Fibroblast of upper back skin (primary cell): ENCODE data around the gene FAM161A.

Experiments
- DNase-seq: peaks from one replicate; pipeline ENCODE4 v3.0.0-alpha.2; 2013

Gene FAM161A

DNA sequence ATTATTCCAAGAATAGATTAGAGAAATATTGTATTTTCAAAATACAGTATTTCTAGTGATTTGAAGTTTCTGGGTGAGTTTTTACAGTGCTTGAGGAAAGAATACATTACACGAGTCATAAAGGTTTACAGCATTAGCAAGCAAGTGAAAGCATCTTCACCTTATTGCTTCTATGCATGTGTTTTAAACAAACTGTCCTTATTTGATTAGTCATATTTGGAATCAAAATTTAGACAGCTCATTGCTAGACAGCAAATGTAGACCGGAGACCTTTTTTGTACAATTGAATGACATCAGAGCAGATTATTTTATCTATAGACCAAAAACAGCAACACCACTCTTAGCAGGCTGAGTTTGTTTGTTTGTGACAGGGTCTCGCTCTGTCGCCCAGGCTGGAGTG lies 69.2 kb downstream of the FAM161A start:
- DNase-seq = no peak

- DNase-seq = no peak
These were observed 77.8 kb downstream of the FAM161A start for GRCh38 chr2:61775956-61776570.
